GM18499 (cell line): ENCODE results near the gene SHPK.

ENCODE experiments used
- ATAC-seq: cut with Tn5 transposase; IDR thresholded peaks from one replicate; pipeline ENCODE4 v1.9.1; 2021; ENCODE audit warnings: moderate number of reproducible peaks; ENCODE audit not compliant: insufficient read depth, unreplicated experiment

Gene SHPK

GRCh38 chr17:3663102-3664011 is 27.3 kb upstream of the SHPK start:
- ATAC-seq, result no peak

GRCh38 chr17:3660311-3660891 is 24.4 kb upstream of the SHPK start:
- no peak for ATAC-seq

- no peak for ATAC-seq
Measured at GRCh38 chr17:3659541-3660111, 23.6 kb upstream of the SHPK start.

- no peak for ATAC-seq
Measured at GRCh38 chr17:3658784-3659449, 22.9 kb upstream of the SHPK start.

- ATAC-seq, result no peak
Measured at GRCh38 chr17:3657874-3658783, 22.1 kb upstream of the SHPK start.

GRCh38 chr17:3657588-3657869 is 21.5 kb upstream of the SHPK start:
- no peak for ATAC-seq

GRCh38 chr17:3656755-3657587 is 20.9 kb upstream of the SHPK start:
- ATAC-seq, result no peak

- ATAC-seq, result no peak
Measured at GRCh38 chr17:3656353-3656752, 20.3 kb upstream of the SHPK start.

GRCh38 chr17:3655766-3656165 is 19.7 kb upstream of the SHPK start:
- ATAC-seq, result no peak

- no peak for ATAC-seq
Measured at GRCh38 chr17:3647769-3648555, 11.9 kb upstream of the SHPK start.

- no peak for ATAC-seq
Measured at GRCh38 chr17:3647251-3647650, 11.2 kb upstream of the SHPK start.

- ATAC-seq, result no peak
Measured at GRCh38 chr17:3645310-3645709, 9.3 kb upstream of the SHPK start.

GRCh38 chr17:3643889-3644349 is 7.9 kb upstream of the SHPK start:
- ATAC-seq, result no peak

GRCh38 chr17:3641717-3642486 is 5.9 kb upstream of the SHPK start:
- ATAC-seq, result no peak

GRCh38 chr17:3641014-3641413 is 5.0 kb upstream of the SHPK start:
- ATAC-seq, result no peak

- ATAC-seq, result no peak
Measured at GRCh38 chr17:3639981-3640596, 4.0 kb upstream of the SHPK start.

GRCh38 chr17:3636908-3637373 is 891 bp upstream of the SHPK start:
- ATAC-seq, result peak; percentile 5
